GM18505 (cell line): ENCODE data around the gene TAF11.

Experiments used
- ATAC-seq: cut with Tn5 transposase; IDR thresholded peaks from one replicate; pipeline ENCODE4 v1.9.1; 2021; ENCODE audit not compliant: unreplicated experiment
- POLR2A ChIP-seq: IDR thresholded peaks from 4 replicates; pipeline ENCODE4 v1.6.1; 2011; ENCODE audit warnings: borderline replicate concordance; ENCODE audit not compliant: insufficient read depth, insufficient read length; ENCODE audit errors: extremely low read depth

The TAF11 gene

DNA sequence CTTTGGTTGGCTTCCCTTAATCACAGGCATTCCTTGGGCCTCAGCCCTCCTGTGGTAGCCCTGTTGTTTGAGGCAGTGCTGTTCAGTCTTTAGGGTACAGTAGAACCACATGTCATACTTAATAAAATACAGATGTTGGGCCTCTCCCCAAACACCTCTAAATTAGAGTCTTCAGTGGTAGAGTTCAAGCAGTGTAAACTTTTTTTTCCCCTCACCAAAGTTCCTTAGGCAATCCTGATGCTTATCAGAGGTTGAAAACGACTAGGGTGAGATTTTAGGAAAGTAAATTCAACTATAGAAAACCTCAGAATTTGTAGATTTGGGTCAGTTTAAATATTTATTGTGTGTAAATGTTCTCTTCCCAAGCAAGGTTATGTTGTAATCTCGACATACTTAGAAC, 51.4 kb downstream of the TAF11 start:
- ATAC-seq: no peak
- no peak for TF ChIP-seq POLR2A

DNA sequence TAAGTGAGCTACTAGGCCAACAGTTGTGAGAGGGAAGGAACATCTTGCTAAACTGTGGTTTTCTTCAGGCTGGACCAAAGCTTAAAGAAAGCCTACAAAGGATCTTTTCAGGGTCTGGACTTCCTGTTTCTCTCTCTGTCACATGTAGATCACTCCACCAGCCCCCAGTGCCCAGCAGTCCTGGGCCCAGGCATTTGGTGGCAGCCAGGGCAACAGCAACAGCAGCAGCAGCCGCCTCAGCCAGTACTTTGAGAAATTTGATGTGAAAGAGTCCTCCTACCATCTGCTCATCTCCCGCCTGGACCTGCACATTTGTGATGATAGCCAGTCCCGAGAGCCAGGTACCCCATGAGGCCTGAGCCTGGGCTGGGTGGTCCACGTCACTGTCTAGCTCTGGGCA, 51.8 kb downstream of the TAF11 start:
- no peak for ATAC-seq
- no peak for TF ChIP-seq POLR2A

DNA sequence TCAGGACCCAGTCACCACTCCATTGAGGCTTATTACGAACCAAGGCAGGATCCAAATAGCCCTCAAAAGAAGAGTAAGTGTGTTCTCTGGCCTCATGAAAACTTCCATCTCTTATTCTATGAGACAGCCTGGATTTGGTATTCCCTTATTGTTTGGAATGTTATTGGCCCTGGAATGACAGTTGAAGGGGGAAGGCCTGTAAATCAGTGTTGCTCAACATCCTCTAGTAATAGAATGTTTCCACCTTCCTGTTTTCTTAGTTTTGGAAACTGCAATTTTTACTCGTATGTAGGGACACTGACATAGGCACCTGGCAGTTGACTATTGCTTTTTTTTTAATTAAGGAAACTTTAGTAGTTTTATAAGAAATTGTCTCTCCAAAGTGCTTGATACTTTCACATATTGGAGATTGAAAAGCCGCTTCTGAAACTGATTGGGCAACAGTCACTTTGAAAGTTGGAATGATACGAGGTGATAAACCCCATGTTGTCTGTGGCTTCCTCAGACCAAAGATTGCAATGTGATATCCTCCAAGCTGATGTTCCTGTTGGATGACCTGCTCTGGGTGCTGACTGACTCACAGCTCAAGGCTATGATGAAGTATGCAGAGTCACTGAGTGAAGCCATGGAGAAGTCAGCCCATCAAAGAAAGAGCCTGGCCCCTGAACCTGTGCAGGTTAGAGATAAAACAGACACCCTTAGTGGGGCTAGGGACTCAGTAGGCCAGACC, 52.9 kb downstream of the TAF11 start:
- TF ChIP-seq POLR2A: no peak
- no peak for ATAC-seq

DNA sequence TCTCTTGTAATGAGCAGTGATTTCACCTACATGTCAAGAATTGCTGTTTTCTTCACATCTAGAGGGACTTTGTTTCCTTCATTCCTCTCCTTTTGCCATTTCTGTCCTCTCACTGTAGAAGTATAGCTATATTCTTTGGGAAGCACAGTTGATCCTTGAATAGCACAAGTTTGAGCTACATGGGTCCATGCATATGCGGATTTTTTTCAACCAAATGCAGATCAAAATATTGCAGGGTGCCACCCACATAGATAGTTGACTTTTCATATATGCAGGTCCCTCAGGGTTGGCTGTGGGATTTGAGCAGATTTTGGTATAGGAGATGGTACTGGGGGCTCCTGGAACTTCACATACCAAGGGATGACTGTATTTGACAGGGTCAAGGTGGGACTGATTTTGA, 54.9 kb downstream of the TAF11 start:
- ATAC-seq: no peak
- no peak for TF ChIP-seq POLR2A

DNA sequence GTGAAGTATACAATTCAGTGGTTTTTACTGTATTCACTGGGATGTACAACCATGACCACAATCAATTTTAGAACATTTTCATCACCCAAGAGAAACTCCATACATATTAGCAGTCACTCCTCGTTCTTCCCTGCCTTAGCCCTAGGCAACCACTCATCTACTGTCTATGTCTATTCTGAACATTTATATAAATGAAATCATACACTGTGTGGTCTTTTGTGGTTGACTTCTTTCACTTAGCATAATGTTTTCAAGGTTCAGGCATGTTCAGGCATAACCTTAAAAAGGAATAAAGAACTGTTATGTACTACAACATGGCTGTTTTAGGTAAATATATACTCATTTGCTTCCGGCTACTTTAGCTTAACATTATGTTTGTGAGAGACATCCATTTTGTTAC, 58.7 kb downstream of the TAF11 start:
- ATAC-seq: no peak

More for the DNA sequence above, 58.7 kb downstream of the TAF11 start:
- no peak for TF ChIP-seq POLR2A
